Measurements from ENCODE around the gene CACNB4. TPM values are rescaled to one million over a fixed set of nuclear protein-coding genes. Genes with fewer than 3 reads are reported as not detected.
A peak's percentile ranks its signal among the peaks of the same experiment; 100 is the strongest.
"Not testable (repeated sequence)": the region's sequence is repeated elsewhere in the genome, so short reads cannot be mapped to it uniquely, and the experiment has no call there.

CACNB4 gene
- total RNA-seq, 2 donors from 2014 or later = 15.4 to 40.6 TPM

DNA sequence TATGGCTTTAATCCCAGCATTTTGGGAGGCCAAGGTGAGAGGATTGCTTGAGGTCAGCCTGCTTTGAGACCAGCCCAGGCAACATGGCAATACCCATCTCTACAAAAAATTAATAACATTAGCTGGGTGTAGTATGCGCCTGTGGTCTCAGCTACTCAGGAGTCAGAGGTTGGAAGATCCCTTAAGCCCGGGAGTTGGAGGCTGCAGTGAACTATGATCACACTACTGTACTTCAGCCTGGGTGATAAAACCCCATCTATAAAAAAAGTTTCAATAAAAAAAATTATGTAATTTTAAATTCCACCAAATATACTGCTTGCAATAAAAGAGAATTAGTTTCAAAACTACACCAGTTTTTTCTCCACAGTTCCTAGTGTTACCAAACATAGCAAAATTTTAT lies 23.3 kb upstream of the CACNB4 start:
- Histone ChIP-seq H3K36me3 (no peaks in the 10 kb centered on the region), H3K9me3 (no peaks in the 10 kb centered on the region), H3K4me3 (no peak overlapping the region), H3K4me1 (replicated peaks) (no peaks in the 10 kb centered on the region), H3K27ac (no peak overlapping the region), H3K27me3 (replicated peaks; ENCODE audit: insufficient read depth) (no peaks in the 10 kb centered on the region)
- WGBS = 98% methylated on average over 2 of the region's 2 CpGs
- no peak for TF ChIP-seq POLR2A (IDR thresholded peaks at IDR 0.05)
- TF ChIP-seq, protein P1, sequence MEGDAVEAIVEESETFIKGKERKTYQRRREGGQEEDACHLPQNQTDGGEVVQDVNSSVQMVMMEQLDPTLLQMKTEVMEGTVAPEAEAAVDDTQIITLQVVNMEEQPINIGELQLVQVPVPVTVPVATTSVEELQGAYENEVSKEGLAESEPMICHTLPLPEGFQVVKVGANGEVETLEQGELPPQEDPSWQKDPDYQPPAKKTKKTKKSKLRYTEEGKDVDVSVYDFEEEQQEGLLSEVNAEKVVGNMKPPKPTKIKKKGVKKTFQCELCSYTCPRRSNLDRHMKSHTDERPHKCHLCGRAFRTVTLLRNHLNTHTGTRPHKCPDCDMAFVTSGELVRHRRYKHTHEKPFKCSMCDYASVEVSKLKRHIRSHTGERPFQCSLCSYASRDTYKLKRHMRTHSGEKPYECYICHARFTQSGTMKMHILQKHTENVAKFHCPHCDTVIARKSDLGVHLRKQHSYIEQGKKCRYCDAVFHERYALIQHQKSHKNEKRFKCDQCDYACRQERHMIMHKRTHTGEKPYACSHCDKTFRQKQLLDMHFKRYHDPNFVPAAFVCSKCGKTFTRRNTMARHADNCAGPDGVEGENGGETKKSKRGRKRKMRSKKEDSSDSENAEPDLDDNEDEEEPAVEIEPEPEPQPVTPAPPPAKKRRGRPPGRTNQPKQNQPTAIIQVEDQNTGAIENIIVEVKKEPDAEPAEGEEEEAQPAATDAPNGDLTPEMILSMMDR (IDR thresholded peaks at IDR 0.05) = no peak
- TF ChIP-seq POLR2AphosphoS5 (IDR thresholded peaks at IDR 0.05) = no peak
- intact Hi-C loops (cut with DNase I) = no loop called here
- no peak for DNase-seq (ENCODE audit: low spot score)

DNA sequence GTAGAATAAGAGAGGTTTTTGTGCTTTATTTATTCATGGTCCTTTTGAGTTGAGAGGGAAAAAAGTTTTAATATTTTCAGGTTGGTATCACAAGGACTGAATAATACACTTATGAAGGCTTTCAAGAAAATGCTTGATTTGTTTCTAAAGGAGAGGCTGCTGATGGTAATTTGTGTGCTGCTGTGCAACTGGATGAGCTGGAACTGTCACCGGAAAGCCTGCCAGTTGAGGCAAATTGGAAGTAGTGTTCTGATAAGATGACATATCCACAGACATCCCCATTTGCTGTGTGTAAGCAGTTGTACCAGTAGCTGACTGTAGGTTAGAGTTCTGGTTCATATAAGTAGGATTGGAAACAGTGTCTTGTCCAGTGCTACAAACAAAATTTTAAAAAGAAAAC lies 21.6 kb upstream of the CACNB4 start:
- Histone ChIP-seq H3K36me3 (no peaks in the 10 kb centered on the region), H3K27me3 (replicated peaks; ENCODE audit: insufficient read depth) (no peaks in the 10 kb centered on the region), H3K4me3 (no peak overlapping the region), H3K9me3 (no peaks in the 10 kb centered on the region), H3K4me1 (replicated peaks) (no peaks in the 10 kb centered on the region), H3K27ac (no peak overlapping the region)
- intact Hi-C loops (cut with DNase I) = no loop called here
- no peak for TF ChIP-seq POLR2AphosphoS5 (IDR thresholded peaks at IDR 0.05)
- no peak for TF ChIP-seq POLR2A (IDR thresholded peaks at IDR 0.05)
- TF ChIP-seq, protein P1 (IDR thresholded peaks at IDR 0.05) = no peak
- 81% methylated on average over 1 of the region's 1 CpG for WGBS
- no peak for DNase-seq (ENCODE audit: low spot score)

DNA sequence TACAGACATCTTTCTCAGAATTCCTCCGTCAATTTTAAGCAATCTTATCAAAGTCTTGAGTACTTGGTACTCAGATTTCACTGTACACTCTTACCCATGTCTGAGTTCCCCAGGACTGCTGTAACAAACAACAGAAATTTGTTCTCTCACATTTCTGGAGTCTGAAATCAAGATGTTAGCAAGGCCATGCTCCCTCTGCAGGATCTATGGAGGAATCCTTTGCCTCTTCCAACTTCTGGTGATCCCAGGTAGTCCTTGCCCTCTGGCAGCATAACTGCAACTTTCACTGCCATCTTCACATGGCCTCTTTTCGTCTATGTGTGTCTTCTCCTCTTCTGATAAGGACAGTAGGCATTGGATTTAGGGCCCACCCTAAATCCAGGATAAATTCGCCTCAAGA lies 17.1 kb upstream of the CACNB4 start:
- no peaks in the 10 kb centered on the region for H3K36me3 ChIP-seq
- H3K27me3 ChIP-seq (replicated peaks; ENCODE audit: insufficient read depth) = no peaks in the 10 kb centered on the region
- no peak for DNase-seq (ENCODE audit: low spot score)
- TF ChIP-seq POLR2A (IDR thresholded peaks at IDR 0.05) (no peak), POLR2AphosphoS5 (IDR thresholded peaks at IDR 0.05) (no peak)
- TF ChIP-seq, protein P1 (IDR thresholded peaks at IDR 0.05) = peak in 1 of 4 experiments; percentile 12
- H3K27ac ChIP-seq = no peak overlapping the region
- no peaks in the 10 kb centered on the region for H3K9me3 ChIP-seq
- no peaks in the 10 kb centered on the region for H3K4me1 ChIP-seq (replicated peaks)
- 86% methylated on average over 3 of the region's 3 CpGs for WGBS
- H3K4me3 ChIP-seq = no peak overlapping the region
- intact Hi-C loops (cut with DNase I) = no loop called here

DNA sequence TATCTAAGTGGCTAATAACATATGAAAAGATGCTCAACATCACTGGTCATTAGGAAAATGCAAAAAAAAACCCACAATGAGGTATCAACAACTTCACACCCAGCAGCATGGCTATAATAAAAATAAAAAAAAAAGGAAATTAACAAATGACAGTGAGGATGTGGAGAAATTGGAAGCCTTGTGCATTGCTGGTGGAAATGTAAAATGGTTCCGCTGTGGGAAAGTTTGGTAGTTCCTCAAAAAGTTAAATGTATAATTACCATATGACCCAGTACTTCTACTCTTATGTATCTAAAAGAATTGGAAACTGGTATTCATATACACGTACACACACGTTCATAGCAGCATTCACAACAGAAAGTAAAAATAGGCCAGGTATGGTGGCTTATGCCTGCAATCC lies 15.5 kb upstream of the CACNB4 start:
- H3K27me3 ChIP-seq (replicated peaks; ENCODE audit: insufficient read depth) = no peaks in the 10 kb centered on the region
- H3K36me3 ChIP-seq = no peaks in the 10 kb centered on the region
- intact Hi-C loops (cut with DNase I) = no loop called here
- 90% methylated on average over 3 of the region's 3 CpGs for WGBS
- no peaks in the 10 kb centered on the region for H3K4me1 ChIP-seq (replicated peaks)
- H3K9me3 ChIP-seq = no peaks in the 10 kb centered on the region
- H3K4me3 ChIP-seq = no peak overlapping the region
- no peak overlapping the region for H3K27ac ChIP-seq
- no peak for DNase-seq (ENCODE audit: low spot score)
- TF ChIP-seq, protein P1 (IDR thresholded peaks at IDR 0.05) = no peak
- TF ChIP-seq POLR2AphosphoS5 (IDR thresholded peaks at IDR 0.05) (no peak), POLR2A (IDR thresholded peaks at IDR 0.05) (no peak)

DNA sequence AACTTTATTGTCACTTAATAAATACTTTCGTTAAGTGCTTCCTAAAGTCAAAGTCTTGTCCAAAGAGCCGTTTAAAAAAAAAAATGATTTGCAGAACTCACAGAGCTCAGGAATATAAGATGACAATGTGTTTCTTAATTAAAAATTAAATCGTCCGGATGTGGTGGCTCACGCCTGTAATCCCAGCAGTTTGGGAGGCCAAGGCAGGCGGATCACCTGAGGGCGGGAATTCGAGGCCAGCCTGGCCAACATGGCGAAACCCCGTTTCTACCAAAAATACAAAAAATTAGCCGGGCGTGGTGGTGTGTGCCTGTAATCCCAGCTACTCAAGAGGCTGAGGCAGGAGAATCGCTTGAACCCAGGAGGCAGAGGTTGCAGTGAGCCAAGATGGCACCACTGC lies 8.3 kb upstream of the CACNB4 start:
- WGBS = 93% methylated on average over 13 of the region's 13 CpGs
- H3K36me3 ChIP-seq; H3K4me1 ChIP-seq (replicated peaks); H3K27ac ChIP-seq; H3K27me3 ChIP-seq (replicated peaks; ENCODE audit: insufficient read depth); H3K4me3 ChIP-seq; H3K9me3 ChIP-seq; intact Hi-C loops (cut with DNase I); DNase-seq (ENCODE audit: low spot score): not testable (repeated sequence)

Data from prostate gland (tissue), 2 donors.